HEK293 (cell line): ENCODE results near the gene PRSS23.

ENCODE experiments used
- MZF1 ChIP-seq: fragments of 450-650 bp; formaldehyde crosslinking; IDR thresholded peaks from 2 replicates; pipeline ENCODE4 v1.5.1; 2017; ENCODE audit warnings: missing biosample characterization, missing genetic modification characterization, borderline replicate concordance
- SP2 ChIP-seq: fragments of 450-650 bp; formaldehyde crosslinking; IDR thresholded peaks from 2 replicates; pipeline ENCODE4 v1.5.1; 2016; ENCODE audit warnings: missing biosample characterization, missing genetic modification characterization
- ZNF114 ChIP-seq: fragments of 450-650 bp; formaldehyde crosslinking; IDR thresholded peaks from 2 replicates; pipeline ENCODE4 v1.5.0; 2017; ENCODE audit warnings: missing biosample characterization, missing genetic modification characterization
- ZNF146 ChIP-seq: fragments of 450-650 bp; formaldehyde crosslinking; IDR thresholded peaks from 2 replicates; pipeline ENCODE4 v1.5.1; 2016; ENCODE audit warnings: missing biosample characterization, missing genetic modification characterization
- ZNF292 ChIP-seq: fragments of 450-650 bp; formaldehyde crosslinking; IDR thresholded peaks from 2 replicates; pipeline ENCODE4 v1.5.1; 2016; ENCODE audit warnings: low read depth, missing biosample characterization, missing genetic modification characterization, borderline replicate concordance
- ZNF341 ChIP-seq: fragments of 450-650 bp; formaldehyde crosslinking; IDR thresholded peaks from 2 replicates; pipeline ENCODE4; 2016; ENCODE audit warnings: low read depth, missing biosample characterization, missing genetic modification characterization
- ZNF830 ChIP-seq: fragments of 450-650 bp; IDR thresholded peaks from 2 replicates; pipeline ENCODE4 v1.5.0; 2018; ENCODE audit warnings: missing biosample characterization, missing genetic modification characterization, low read depth, mild to moderate bottlenecking, moderate library complexity
- ZXDB ChIP-seq: fragments of 450-650 bp; formaldehyde crosslinking; IDR thresholded peaks from 2 replicates; pipeline ENCODE4 v1.5.1; 2016; ENCODE audit warnings: missing biosample characterization, missing genetic modification characterization
- TF ChIP-seq, protein P1 (sequence below): fragments of 450-650 bp; formaldehyde crosslinking; IDR thresholded peaks from 2 replicates; pipeline ENCODE4 v1.5.1; 2016; ENCODE audit warnings: missing biosample characterization, missing genetic modification characterization
- TF ChIP-seq, protein P2 (sequence below): fragments of 450-650 bp; formaldehyde crosslinking; IDR thresholded peaks from 2 replicates; pipeline ENCODE4 v1.5.0; 2017; ENCODE audit warnings: missing biosample characterization, missing genetic modification characterization, borderline replicate concordance
- TF ChIP-seq, protein P3 (sequence below): fragments of 450-650 bp; formaldehyde crosslinking; IDR thresholded peaks from 2 replicates; pipeline ENCODE4 v1.5.1; 2016; ENCODE audit warnings: missing biosample characterization, missing genetic modification characterization
- TF ChIP-seq, protein P4 (sequence below): fragments of 450-650 bp; formaldehyde crosslinking; IDR thresholded peaks from 2 replicates; pipeline ENCODE4 v1.5.1; 2016; ENCODE audit warnings: missing biosample characterization, missing genetic modification characterization

DNA sequence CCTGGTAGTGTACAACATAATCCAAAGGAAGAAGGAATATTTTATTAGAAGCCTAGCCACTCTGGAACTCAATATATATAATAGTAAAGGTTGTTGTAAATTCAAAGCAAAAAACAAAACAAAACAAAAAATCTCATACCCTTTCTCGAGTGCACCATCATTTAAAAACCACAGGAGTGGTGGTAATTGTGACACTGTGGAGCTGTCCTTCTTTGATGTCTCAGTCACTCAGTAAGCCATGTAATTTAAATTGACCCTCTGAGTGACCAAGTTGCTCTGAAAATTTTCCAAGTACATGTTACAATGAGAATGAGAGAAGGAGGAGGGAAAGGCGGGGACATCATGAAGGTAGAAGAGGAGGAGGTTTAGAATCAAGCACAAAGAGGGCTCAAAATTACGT lies 6.6 kb downstream of the PRSS23 start:
- TF ChIP-seq, protein P1, sequence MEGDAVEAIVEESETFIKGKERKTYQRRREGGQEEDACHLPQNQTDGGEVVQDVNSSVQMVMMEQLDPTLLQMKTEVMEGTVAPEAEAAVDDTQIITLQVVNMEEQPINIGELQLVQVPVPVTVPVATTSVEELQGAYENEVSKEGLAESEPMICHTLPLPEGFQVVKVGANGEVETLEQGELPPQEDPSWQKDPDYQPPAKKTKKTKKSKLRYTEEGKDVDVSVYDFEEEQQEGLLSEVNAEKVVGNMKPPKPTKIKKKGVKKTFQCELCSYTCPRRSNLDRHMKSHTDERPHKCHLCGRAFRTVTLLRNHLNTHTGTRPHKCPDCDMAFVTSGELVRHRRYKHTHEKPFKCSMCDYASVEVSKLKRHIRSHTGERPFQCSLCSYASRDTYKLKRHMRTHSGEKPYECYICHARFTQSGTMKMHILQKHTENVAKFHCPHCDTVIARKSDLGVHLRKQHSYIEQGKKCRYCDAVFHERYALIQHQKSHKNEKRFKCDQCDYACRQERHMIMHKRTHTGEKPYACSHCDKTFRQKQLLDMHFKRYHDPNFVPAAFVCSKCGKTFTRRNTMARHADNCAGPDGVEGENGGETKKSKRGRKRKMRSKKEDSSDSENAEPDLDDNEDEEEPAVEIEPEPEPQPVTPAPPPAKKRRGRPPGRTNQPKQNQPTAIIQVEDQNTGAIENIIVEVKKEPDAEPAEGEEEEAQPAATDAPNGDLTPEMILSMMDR (tag by site-specific recombination) = no peak
- TF ChIP-seq SP2 = no peak
- TF ChIP-seq, protein P2, sequence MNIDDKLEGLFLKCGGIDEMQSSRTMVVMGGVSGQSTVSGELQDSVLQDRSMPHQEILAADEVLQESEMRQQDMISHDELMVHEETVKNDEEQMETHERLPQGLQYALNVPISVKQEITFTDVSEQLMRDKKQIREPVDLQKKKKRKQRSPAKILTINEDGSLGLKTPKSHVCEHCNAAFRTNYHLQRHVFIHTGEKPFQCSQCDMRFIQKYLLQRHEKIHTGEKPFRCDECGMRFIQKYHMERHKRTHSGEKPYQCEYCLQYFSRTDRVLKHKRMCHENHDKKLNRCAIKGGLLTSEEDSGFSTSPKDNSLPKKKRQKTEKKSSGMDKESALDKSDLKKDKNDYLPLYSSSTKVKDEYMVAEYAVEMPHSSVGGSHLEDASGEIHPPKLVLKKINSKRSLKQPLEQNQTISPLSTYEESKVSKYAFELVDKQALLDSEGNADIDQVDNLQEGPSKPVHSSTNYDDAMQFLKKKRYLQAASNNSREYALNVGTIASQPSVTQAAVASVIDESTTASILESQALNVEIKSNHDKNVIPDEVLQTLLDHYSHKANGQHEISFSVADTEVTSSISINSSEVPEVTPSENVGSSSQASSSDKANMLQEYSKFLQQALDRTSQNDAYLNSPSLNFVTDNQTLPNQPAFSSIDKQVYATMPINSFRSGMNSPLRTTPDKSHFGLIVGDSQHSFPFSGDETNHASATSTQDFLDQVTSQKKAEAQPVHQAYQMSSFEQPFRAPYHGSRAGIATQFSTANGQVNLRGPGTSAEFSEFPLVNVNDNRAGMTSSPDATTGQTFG (tag by site-specific recombination) = no peak
- TF ChIP-seq ZXDB (tag by site-specific recombination) = no peak
- TF ChIP-seq MZF1 (tag by site-specific recombination) = no peak
- TF ChIP-seq, protein P3, sequence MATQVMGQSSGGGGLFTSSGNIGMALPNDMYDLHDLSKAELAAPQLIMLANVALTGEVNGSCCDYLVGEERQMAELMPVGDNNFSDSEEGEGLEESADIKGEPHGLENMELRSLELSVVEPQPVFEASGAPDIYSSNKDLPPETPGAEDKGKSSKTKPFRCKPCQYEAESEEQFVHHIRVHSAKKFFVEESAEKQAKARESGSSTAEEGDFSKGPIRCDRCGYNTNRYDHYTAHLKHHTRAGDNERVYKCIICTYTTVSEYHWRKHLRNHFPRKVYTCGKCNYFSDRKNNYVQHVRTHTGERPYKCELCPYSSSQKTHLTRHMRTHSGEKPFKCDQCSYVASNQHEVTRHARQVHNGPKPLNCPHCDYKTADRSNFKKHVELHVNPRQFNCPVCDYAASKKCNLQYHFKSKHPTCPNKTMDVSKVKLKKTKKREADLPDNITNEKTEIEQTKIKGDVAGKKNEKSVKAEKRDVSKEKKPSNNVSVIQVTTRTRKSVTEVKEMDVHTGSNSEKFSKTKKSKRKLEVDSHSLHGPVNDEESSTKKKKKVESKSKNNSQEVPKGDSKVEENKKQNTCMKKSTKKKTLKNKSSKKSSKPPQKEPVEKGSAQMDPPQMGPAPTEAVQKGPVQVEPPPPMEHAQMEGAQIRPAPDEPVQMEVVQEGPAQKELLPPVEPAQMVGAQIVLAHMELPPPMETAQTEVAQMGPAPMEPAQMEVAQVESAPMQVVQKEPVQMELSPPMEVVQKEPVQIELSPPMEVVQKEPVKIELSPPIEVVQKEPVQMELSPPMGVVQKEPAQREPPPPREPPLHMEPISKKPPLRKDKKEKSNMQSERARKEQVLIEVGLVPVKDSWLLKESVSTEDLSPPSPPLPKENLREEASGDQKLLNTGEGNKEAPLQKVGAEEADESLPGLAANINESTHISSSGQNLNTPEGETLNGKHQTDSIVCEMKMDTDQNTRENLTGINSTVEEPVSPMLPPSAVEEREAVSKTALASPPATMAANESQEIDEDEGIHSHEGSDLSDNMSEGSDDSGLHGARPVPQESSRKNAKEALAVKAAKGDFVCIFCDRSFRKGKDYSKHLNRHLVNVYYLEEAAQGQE (tag by site-specific recombination) = no peak
- TF ChIP-seq, protein P4, sequence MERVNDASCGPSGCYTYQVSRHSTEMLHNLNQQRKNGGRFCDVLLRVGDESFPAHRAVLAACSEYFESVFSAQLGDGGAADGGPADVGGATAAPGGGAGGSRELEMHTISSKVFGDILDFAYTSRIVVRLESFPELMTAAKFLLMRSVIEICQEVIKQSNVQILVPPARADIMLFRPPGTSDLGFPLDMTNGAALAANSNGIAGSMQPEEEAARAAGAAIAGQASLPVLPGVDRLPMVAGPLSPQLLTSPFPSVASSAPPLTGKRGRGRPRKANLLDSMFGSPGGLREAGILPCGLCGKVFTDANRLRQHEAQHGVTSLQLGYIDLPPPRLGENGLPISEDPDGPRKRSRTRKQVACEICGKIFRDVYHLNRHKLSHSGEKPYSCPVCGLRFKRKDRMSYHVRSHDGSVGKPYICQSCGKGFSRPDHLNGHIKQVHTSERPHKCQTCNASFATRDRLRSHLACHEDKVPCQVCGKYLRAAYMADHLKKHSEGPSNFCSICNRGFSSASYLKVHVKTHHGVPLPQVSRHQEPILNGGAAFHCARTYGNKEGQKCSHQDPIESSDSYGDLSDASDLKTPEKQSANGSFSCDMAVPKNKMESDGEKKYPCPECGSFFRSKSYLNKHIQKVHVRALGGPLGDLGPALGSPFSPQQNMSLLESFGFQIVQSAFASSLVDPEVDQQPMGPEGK (tag by site-specific recombination) = no peak
- no peak for TF ChIP-seq ZNF292 (tag by site-specific recombination)
- TF ChIP-seq ZNF114 (tag by site-specific recombination) = no peak
- TF ChIP-seq ZNF830 (tag by site-specific recombination) = no peak
- no peak for TF ChIP-seq ZNF341 (tag by site-specific recombination)
- no peak for TF ChIP-seq ZNF146 (tag by site-specific recombination)
